HCT116 (cell line): ENCODE results near the gene FRMD4A. TPM values are rescaled to one million over a fixed set of nuclear protein-coding genes. Genes with fewer than 3 reads are reported as not detected.

Source experiments
- ATAC-seq: fragments of 200-7000 bp; cut with Tn5 transposase; 2 replicates; pipeline ENCODE4 v1.9.1; 2020; ENCODE audit warnings: mild to moderate bottlenecking, moderate library complexity
- BruUV-seq: library from RNA; stranded (reverse); fragments of 400-500 nt; replicated peaks from 2 replicates; lab custom pipeline; 2021; lab: Mats Ljungman, UMichigan
- CTCF ChIA-PET: fragments of 300-600 bp; sonication (Branson Sonifier 250); formaldehyde crosslinking; loops from one replicate; lab custom pipeline; 2021; ENCODE audit warnings: antibody characterized with exemption; lab: Charles Lee
- POLR2A ChIA-PET: fragments of 300-600, 350-600 bp; sonication (Branson Sonifier 250); formaldehyde crosslinking; loops from one replicate; lab custom pipeline; 2021; ENCODE audit warnings: antibody characterized with exemption; lab: Charles Lee
- RAD21 ChIA-PET, 2 experiments: fragments of 300-600 bp; sonication (Branson Sonifier 250); formaldehyde crosslinking; loops; one replicate each; lab custom pipeline; 2023; ENCODE audit warnings: low total read pairs in 2 of 2; ENCODE audit not compliant: uncharacterized antibody in 2 of 2, unreplicated experiment in 2 of 2, low non-redundant PET in 1 of 2; lab: Charles Lee
- DNase-seq: peaks from one replicate; pipeline ENCODE4 v3.0.0-alpha.2; 2010; ENCODE audit warnings: low read depth, low spot score
- H2AFZ ChIP-seq: fragments of 200-600 bp; shearing (Covaris generic), sonication (generic); 2 replicates; pipeline ENCODE4 v1.6.1; 2017; ENCODE audit warnings: low read depth, mixed run types, mixed read lengths, antibody characterized with exemption, low read length; ENCODE audit not compliant: poor library complexity, severe bottlenecking
- H3K27ac ChIP-seq: 2 replicates; pipeline ENCODE4 v1.5.1; 2012; ENCODE audit warnings: low read depth, low read length
- H3K27me3 ChIP-seq: fragments of 200-600 bp; sonication (generic); 2 replicates; pipeline ENCODE4 v1.6.1; 2016; ENCODE audit warnings: mixed run types, low read length, mixed read lengths; ENCODE audit not compliant: insufficient read depth
- H3K36me3 ChIP-seq, 2 experiments: fragments of 200-500 bp in 1 of 2; fragments of 200-600 bp in 1 of 2; sonication (Bioruptor generic) in 1 of 2; sonication (generic) in 1 of 2; 2 replicates each; pipeline versions ENCODE4 v1.5.1 to v1.6.1; 2014 to 2016; ENCODE audit warnings: low read length in 2 of 2, inconsistent platforms in 1 of 2, mixed read lengths in 1 of 2, mixed run types in 1 of 2; ENCODE audit not compliant: insufficient read depth in 2 of 2, control insufficient read depth in 1 of 2
- H3K4me1 ChIP-seq, 2 experiments: fragments of 200-600 bp in 1 of 2; sonication (generic) in 1 of 2; 2 replicates each; pipeline versions ENCODE4 v1.5.1 to v1.6.1; 2012 to 2017; ENCODE audit warnings: low read length in 2 of 2, inconsistent platforms in 1 of 2, mild to moderate bottlenecking in 1 of 2, mixed read lengths in 1 of 2, mixed run types in 1 of 2, moderate library complexity in 1 of 2; ENCODE audit not compliant: insufficient read depth in 2 of 2, control insufficient read depth in 1 of 2
- H3K4me2 ChIP-seq: fragments of 200-600 bp; sonication (generic); 2 replicates; pipeline ENCODE4 v1.6.1; 2017; ENCODE audit warnings: mixed run types, low read length, mixed read lengths
- H3K4me3 ChIP-seq, 2 experiments: fragments of 200-600 bp in 1 of 2; sonication (generic) in 1 of 2; replicated peaks in 1 of 2; 2 replicates each; pipeline ENCODE4 v1.5.1; 2011 to 2016; ENCODE audit warnings: low read length in 2 of 2, control low read depth in 1 of 2, low read depth in 1 of 2, mild to moderate bottlenecking in 1 of 2, mixed read lengths in 1 of 2, mixed run types in 1 of 2
- H3K79me2 ChIP-seq: fragments of 200-600 bp; sonication (generic); 2 replicates; pipeline ENCODE4 v1.6.1; 2017; ENCODE audit warnings: mild to moderate bottlenecking, mixed run types, low read length, moderate library complexity, mixed read lengths; ENCODE audit not compliant: insufficient read depth
- H3K9ac ChIP-seq: fragments of 200-600 bp; sonication (generic); 2 replicates; pipeline ENCODE4 v1.6.1; 2016; ENCODE audit warnings: low read length, mixed read lengths
- H3K9me2 ChIP-seq: fragments of 200-600 bp; sonication (generic), shearing (Covaris generic); 2 replicates; pipeline ENCODE4 v1.6.1; 2017; ENCODE audit warnings: mixed run types, mild to moderate bottlenecking, moderate library complexity; ENCODE audit not compliant: insufficient read depth
- H3K9me3 ChIP-seq, 2 experiments: fragments of 200-500 bp in 1 of 2; fragments of 200-600 bp in 1 of 2; sonication (Bioruptor generic) in 1 of 2; sonication (generic) in 1 of 2; 2 replicates each; pipeline ENCODE4 v1.6.1; 2014 to 2017; ENCODE audit warnings: low read length in 2 of 2, mixed read lengths in 2 of 2, inconsistent platforms in 1 of 2, low read depth in 1 of 2, mild to moderate bottlenecking in 1 of 2, mixed run types in 1 of 2, moderate library complexity in 1 of 2; ENCODE audit not compliant: control insufficient read depth in 1 of 2, insufficient read depth in 1 of 2
- H4K20me1 ChIP-seq: fragments of 200-600 bp; sonication (generic), shearing (Covaris generic); 2 replicates; pipeline ENCODE4 v1.6.1; 2017; ENCODE audit warnings: mixed run types, mild to moderate bottlenecking, moderate library complexity; ENCODE audit not compliant: insufficient read depth
- CBX3 ChIP-seq: IDR thresholded peaks from 2 replicates; pipeline ENCODE4 v1.6.1; 2012; ENCODE audit warnings: low read depth
- CEBPB ChIP-seq: IDR thresholded peaks from 2 replicates; pipeline ENCODE4 v1.6.1; 2012; ENCODE audit warnings: low read depth
- EGR1 ChIP-seq: IDR thresholded peaks from 2 replicates; pipeline ENCODE4 v1.6.1; 2012; ENCODE audit warnings: low read depth
- EZH2 ChIP-seq: fragments of 200-600 bp; sonication (generic); IDR thresholded peaks from 2 replicates; pipeline ENCODE4 v1.6.1; 2017; ENCODE audit warnings: antibody characterized with exemption, mixed run types
- FOSL1 ChIP-seq: IDR thresholded peaks from 2 replicates; pipeline ENCODE4 v1.6.1; 2012; ENCODE audit warnings: low read depth
- POLR2A ChIP-seq: IDR thresholded peaks from 2 replicates; pipeline ENCODE4 v1.7.0; 2011; ENCODE audit warnings: borderline replicate concordance; ENCODE audit not compliant: insufficient read depth, insufficient read length; ENCODE audit errors: extremely low read depth
- POLR2AphosphoS5 ChIP-seq: IDR thresholded peaks from 2 replicates; pipeline ENCODE4 v1.6.1; 2011; ENCODE audit warnings: mild to moderate bottlenecking, low read depth, low read length, moderate library complexity
- SIN3A ChIP-seq: IDR thresholded peaks from 2 replicates; pipeline ENCODE4 v1.6.1; 2012; ENCODE audit warnings: low read depth
- SP1 ChIP-seq: IDR thresholded peaks from 2 replicates; pipeline ENCODE4 v1.6.1; 2012; ENCODE audit warnings: low read depth
- TCF7L2 ChIP-seq: IDR thresholded peaks from 2 replicates; pipeline ENCODE4 v1.7.0; 2011; ENCODE audit warnings: borderline replicate concordance, inconsistent platforms; ENCODE audit not compliant: insufficient read depth, insufficient read length; ENCODE audit errors: extremely low read depth
- ZFX ChIP-seq: fragments of 450-650 bp; IDR thresholded peaks from 2 replicates; pipeline ENCODE4 v1.6.1; 2017
- intact Hi-C: fragments of 100-400 bp; cut with micrococcal nuclease; formaldehyde crosslinking; loops from 2 replicates; pipeline ENCODE4 v1.10.0; 2022
- total RNA-seq: library from RNA; stranded (reverse); gene quantifications from one replicate; pipeline ENCODE4 v1.2.1, GENCODE V29; 2021; ENCODE audit not compliant: unreplicated experiment
- TF ChIP-seq, protein P1 (sequence below): IDR thresholded peaks from 2 replicates; pipeline ENCODE4 v1.6.1; 2012; ENCODE audit warnings: low read depth
- TF ChIP-seq, protein P2 (sequence below): IDR thresholded peaks from 2 replicates; pipeline ENCODE4 v1.6.1; 2011; ENCODE audit warnings: mild to moderate bottlenecking, low read length, moderate library complexity; ENCODE audit not compliant: insufficient replicate concordance; ENCODE audit errors: extremely low read depth
- TF ChIP-seq, protein P3 (sequence below), 3 experiments: fragments of 200-600 bp in 1 of 3; sonication (generic) in 1 of 3; IDR thresholded peaks in 2 of 3; conservative IDR thresholded peaks in 1 of 3; 2 replicates each; pipeline ENCODE4 v1.5.1; 2012 to 2017; ENCODE audit warnings: low read depth in 2 of 3, low read length in 2 of 3, antibody characterized with exemption in 1 of 3, borderline replicate concordance in 1 of 3, control low read depth in 1 of 3, mild to moderate bottlenecking in 1 of 3, mixed read lengths in 1 of 3, mixed run types in 1 of 3, moderate library complexity in 1 of 3; ENCODE audit not compliant: insufficient read depth in 1 of 3
- TF ChIP-seq, protein P4 (sequence below): IDR thresholded peaks from 2 replicates; pipeline ENCODE4 v1.6.1; 2012
- TF ChIP-seq, protein P5 (sequence below): IDR thresholded peaks from 2 replicates; pipeline ENCODE4 v1.6.1; 2012

The FRMD4A gene
- total RNA-seq, 1 experiment from 2014 or later: 0.20 TPM

DNA sequence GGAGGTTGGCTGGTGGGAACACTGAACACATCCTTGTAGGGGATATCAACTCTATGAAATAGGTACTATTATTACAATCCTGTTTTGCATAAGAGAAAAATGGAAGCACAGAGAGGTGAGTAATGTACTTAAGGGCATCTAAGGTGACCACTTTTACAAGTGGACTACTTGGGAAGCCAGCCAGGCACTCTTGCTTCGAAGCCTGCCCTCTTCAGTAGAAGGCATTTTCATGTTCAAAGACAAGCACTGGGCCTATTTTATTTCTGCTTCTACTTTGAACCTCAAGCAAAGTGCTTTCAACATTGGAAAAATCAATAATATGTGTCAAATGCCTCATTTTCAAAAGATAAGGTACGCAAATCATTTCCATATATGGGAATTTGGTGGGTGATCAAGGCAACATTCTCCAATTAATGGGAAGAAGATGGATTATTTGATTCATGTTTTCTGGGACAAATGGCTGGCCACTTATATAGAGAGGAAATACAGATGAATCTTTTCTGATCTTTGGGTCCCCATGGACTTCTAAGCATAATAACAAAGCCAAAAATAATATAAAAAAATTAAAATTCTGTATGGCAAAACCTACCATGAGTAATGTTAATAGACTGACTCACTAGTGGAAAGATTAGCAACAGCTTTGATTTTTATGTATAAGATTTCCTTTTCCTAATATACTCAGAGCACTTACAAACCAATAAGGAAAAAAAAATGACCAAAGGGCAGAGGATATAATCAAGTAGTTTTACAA is 270.2 kb downstream of the FRMD4A start:
- Histone ChIP-seq H3K9me3 (no peaks in the 10 kb centered on the region), H3K9ac (no peak overlapping the region), H4K20me1 (no peaks in the 10 kb centered on the region), H3K9me2 (no peaks in the 10 kb centered on the region), H3K4me2 (no peak overlapping the region), H3K27ac (no peak overlapping the region), H3K4me1 (no peaks in the 10 kb centered on the region), H2AFZ (no peak overlapping the region), H3K27me3 (peaks cover 35% of the 10 kb centered on the region), H3K36me3 (no peaks in the 10 kb centered on the region), H3K4me3 (no peak overlapping the region), H3K79me2 (no peaks in the 10 kb centered on the region)
- intact Hi-C loops: no loop called here
- ChIA-PET RAD21 (no interaction called here), CTCF (no interaction called here), POLR2A (no interaction called here)
- BruUV-seq: no TSS peak
- ATAC-seq (no peak), DNase-seq (no peak)
- TF ChIP-seq EGR1 (no peak), POLR2AphosphoS5 (no peak), CBX3 (no peak), SIN3A (no peak), FOSL1 (no peak), ZFX (no peak), POLR2A (no peak), CEBPB (no peak), SP1 (no peak), EZH2 (no peak), TCF7L2 (no peak)
- TF ChIP-seq, protein P1, sequence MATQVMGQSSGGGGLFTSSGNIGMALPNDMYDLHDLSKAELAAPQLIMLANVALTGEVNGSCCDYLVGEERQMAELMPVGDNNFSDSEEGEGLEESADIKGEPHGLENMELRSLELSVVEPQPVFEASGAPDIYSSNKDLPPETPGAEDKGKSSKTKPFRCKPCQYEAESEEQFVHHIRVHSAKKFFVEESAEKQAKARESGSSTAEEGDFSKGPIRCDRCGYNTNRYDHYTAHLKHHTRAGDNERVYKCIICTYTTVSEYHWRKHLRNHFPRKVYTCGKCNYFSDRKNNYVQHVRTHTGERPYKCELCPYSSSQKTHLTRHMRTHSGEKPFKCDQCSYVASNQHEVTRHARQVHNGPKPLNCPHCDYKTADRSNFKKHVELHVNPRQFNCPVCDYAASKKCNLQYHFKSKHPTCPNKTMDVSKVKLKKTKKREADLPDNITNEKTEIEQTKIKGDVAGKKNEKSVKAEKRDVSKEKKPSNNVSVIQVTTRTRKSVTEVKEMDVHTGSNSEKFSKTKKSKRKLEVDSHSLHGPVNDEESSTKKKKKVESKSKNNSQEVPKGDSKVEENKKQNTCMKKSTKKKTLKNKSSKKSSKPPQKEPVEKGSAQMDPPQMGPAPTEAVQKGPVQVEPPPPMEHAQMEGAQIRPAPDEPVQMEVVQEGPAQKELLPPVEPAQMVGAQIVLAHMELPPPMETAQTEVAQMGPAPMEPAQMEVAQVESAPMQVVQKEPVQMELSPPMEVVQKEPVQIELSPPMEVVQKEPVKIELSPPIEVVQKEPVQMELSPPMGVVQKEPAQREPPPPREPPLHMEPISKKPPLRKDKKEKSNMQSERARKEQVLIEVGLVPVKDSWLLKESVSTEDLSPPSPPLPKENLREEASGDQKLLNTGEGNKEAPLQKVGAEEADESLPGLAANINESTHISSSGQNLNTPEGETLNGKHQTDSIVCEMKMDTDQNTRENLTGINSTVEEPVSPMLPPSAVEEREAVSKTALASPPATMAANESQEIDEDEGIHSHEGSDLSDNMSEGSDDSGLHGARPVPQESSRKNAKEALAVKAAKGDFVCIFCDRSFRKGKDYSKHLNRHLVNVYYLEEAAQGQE: no peak
- TF ChIP-seq, protein P2, sequence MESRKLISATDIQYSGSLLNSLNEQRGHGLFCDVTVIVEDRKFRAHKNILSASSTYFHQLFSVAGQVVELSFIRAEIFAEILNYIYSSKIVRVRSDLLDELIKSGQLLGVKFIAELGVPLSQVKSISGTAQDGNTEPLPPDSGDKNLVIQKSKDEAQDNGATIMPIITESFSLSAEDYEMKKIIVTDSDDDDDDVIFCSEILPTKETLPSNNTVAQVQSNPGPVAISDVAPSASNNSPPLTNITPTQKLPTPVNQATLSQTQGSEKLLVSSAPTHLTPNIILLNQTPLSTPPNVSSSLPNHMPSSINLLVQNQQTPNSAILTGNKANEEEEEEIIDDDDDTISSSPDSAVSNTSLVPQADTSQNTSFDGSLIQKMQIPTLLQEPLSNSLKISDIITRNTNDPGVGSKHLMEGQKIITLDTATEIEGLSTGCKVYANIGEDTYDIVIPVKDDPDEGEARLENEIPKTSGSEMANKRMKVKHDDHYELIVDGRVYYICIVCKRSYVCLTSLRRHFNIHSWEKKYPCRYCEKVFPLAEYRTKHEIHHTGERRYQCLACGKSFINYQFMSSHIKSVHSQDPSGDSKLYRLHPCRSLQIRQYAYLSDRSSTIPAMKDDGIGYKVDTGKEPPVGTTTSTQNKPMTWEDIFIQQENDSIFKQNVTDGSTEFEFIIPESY: no peak
- TF ChIP-seq, protein P3, sequence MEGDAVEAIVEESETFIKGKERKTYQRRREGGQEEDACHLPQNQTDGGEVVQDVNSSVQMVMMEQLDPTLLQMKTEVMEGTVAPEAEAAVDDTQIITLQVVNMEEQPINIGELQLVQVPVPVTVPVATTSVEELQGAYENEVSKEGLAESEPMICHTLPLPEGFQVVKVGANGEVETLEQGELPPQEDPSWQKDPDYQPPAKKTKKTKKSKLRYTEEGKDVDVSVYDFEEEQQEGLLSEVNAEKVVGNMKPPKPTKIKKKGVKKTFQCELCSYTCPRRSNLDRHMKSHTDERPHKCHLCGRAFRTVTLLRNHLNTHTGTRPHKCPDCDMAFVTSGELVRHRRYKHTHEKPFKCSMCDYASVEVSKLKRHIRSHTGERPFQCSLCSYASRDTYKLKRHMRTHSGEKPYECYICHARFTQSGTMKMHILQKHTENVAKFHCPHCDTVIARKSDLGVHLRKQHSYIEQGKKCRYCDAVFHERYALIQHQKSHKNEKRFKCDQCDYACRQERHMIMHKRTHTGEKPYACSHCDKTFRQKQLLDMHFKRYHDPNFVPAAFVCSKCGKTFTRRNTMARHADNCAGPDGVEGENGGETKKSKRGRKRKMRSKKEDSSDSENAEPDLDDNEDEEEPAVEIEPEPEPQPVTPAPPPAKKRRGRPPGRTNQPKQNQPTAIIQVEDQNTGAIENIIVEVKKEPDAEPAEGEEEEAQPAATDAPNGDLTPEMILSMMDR (IDR thresholded peaks at IDR 0.05 in 2 of 3, conservative IDR thresholded peaks at IDR 0.05 in 1 of 3; ENCODE audit: borderline replicate concordance in 1 of 3, insufficient read depth in 1 of 3, low read depth in 2 of 3, low read length in 2 of 3): no peak
- TF ChIP-seq, protein P4, sequence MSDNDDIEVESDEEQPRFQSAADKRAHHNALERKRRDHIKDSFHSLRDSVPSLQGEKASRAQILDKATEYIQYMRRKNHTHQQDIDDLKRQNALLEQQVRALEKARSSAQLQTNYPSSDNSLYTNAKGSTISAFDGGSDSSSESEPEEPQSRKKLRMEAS: no peak
- TF ChIP-seq, protein P5, sequence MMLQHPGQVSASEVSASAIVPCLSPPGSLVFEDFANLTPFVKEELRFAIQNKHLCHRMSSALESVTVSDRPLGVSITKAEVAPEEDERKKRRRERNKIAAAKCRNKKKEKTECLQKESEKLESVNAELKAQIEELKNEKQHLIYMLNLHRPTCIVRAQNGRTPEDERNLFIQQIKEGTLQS: no peak
